Kidney glomerular epithelial cell (primary cell): ENCODE data around the gene RPL3.
A peak's percentile ranks its signal among the peaks of the same experiment; 100 is the strongest.

Experiments
- DNase-seq: peaks from one replicate; lab custom pipeline; 2025; lab: John Stamatoyannopoulos, UW

Gene RPL3

DNA sequence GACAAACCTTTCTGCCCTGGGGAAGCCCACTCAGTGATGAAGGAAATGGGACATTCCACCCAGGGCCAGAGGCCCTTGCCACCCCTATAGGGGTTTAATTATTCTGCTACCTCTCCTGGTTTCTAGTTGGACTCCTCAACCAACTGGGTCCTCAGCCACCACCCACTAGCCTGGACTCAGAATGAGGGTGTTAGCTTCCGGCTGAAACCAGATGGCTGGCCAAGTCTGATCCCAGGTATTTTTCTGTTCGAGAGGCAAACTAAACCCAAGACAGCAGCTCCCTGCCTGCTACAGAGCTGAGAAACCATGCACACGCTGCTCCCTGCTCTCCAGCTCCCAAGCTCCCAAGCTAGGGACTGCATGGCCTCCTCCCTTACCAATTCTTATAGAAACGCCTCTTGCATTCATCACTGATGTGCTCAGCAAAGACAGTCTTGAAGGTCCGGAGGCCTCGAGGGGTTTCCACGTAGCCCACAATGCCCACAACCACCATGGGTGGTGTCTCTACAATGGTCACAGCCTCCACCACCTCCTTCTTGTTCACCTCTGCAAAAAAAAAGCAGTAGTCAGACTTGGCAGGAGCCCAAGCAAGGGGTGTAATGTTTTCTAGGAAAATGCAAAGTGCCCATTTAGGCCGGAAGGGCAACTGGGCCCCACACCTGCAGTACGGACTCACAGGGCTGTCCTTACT, 2.2 kb downstream of the RPL3 start:
- DNase-seq = no peak

DNA sequence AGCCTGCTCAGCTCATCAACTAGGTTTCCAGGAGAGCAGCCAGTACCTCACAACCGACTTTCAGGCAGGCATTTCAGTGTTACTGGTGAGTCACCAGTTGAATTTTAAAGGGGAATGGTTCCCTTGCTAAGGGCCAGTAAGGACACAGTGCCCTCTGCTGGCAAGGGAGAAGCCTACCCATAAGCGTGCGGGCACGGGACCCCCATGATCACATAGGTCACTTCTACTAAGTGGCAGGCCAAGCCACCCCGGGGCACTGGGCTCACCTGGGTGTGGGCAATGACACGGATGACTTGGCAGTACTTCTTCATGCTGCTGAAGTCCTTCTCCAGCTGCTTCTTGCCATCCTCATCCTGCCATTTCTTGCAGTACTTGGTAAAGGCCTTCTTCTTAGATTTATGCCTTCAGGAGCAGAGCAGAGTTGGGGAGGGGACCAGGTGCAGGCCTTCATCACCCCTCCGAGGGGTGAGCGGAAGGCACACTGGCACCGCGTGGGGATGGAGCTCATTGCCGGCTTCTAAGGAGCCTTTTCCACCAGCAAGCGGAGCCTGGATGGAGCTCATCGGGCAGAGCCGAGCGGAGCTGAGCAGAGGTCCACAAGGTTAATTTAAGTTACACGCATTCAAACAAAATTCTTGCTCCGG, 2.9 kb downstream of the RPL3 start:
- peak; percentile 82 for DNase-seq

DNA sequence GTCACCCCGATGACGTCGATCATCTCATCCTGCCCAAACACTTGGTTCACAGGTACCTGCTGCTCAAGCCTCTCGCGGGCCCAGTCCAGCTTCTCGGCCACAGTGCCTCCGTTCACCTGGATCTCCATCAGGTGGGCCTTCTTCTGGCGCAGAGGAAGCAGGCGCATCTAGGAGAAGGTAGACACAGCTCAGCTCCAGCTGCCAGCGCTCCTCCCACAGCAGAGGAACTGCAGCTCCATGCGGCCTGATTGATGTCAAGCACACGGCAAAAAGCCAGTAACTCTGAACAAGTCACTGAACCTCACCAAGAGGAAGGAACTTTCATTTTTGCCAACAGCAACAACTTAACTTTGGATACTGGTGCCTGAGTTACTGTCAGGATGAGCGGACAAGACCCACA, 4.0 kb downstream of the RPL3 start:
- DNase-seq = no peak

DNA sequence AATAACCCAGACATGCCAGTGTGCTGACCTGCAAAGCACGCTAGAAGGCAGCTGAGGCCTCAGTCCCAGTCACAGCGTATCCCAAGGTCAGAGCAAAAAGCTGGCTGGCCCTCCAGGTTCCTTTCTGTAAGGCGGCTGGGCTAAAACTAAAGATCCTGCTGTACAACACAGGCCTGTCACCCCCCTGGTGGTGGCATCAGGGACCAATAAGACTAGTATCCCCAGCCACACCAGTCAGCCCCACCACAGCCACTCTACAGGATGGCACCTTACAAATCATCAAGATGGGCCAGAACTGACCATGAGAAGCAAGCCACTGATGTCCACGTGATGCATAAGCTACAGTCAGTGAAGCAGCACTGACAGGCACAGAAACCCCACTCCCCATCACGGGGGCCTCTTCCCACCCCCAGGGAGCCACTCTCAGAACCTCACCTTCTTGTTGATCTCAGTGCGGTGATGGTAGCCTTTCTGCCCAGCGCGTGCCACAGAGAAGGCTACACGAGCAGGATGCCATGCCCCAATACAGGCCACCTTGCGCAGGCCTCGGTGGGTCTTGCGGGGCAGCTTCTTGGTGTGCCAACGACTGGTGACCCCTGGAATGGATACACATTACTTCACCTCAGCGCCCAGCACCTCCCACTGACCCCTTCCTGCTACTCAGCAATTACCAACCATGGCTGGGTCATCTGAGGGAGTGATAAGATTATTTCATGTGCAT, 5.0 kb downstream of the RPL3 start:
- no peak for DNase-seq

DNA sequence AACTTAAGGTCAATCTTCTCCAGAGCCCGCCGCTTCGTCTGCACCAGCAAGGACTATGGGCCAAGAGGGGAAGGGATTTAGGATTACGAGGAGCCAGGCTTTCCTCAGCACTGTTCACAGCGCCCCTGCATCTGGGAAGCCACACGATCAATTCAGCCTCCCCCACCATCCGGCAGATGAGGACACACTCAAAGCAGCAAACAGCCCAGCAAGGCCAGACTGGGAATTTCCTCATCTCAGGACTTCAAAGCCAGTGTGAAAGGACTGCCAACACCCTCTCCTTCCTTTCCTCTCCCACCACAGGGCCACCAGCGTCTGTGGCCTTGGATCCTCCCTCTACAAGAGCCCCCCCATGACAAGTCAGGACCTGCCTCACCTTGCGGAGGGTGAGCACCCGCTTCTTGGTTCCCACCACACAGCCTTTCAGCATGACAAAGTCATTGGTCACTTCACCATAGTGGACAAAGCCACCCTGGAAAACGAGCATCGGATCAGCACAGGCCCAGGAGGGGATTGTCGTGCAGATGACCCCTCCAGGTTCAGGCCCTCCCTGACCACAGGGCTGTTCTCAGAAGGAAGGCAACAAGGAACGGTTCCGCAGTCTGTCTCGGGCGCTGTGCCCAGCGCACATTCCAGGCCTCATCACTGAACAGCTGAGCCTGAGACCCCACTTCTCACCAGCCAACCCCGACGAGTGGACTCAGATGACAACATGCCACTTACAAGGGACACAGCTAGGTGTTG, 6.0 kb downstream of the RPL3 start:
- no peak for DNase-seq

DNA sequence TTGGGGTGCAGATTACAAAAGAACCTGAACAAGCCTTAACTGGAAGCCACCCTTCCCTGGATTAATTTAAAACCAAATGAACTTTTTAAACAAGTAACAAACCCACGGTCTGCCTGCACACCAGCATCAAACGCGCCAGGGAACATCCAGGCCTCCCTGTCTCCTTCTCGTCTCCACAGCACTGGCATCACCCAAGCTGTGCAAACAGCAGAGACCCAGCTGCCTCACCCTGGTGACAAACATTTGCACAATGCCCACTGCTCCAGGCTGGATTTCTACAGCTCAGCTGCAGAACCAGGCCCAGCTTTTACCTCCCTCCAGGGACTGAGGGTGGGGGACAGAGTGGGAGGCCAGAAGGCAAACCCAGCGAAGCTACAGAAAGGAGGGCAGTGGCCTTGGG, 7.0 kb downstream of the RPL3 start:
- DNase-seq = no peak

DNA sequence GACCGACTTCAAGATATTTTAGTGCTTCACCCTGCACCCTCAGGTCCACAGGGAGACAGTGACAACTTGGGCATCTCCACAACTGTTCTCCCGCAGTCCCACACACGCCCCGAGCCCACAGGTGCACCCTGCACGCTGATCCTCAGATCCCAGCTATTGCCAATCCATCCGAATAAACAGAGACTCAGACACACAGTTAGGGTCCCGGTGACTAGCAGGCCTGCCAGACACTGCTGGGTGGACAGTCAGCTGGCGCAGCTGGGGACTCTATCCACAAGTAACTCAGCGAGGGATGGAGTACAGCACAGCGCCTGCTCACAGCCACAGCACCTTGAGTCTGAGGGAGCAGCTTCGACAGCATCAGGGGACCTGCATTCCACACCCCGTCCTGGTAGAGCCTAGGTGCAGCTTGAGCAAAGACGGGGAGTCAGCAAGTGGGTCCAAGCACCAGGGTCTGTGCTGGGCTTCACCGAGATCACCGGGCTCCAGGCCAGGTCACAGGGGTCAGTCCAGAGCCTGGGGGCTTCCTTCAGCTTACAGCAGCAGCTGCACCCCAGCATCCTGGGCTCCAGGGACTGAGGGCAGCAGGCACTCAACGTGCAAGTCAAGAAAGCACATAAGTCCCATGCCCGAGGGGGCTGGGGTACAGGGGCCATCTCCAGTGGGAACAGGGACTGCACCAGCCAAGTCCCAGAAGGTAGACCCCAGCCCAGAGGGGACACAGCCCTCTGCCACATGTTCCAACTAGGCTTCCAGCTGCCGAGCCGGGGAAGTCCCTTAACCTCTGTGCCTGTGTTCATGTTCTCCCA, 7.6 kb downstream of the RPL3 start:
- no peak for DNase-seq

DNA sequence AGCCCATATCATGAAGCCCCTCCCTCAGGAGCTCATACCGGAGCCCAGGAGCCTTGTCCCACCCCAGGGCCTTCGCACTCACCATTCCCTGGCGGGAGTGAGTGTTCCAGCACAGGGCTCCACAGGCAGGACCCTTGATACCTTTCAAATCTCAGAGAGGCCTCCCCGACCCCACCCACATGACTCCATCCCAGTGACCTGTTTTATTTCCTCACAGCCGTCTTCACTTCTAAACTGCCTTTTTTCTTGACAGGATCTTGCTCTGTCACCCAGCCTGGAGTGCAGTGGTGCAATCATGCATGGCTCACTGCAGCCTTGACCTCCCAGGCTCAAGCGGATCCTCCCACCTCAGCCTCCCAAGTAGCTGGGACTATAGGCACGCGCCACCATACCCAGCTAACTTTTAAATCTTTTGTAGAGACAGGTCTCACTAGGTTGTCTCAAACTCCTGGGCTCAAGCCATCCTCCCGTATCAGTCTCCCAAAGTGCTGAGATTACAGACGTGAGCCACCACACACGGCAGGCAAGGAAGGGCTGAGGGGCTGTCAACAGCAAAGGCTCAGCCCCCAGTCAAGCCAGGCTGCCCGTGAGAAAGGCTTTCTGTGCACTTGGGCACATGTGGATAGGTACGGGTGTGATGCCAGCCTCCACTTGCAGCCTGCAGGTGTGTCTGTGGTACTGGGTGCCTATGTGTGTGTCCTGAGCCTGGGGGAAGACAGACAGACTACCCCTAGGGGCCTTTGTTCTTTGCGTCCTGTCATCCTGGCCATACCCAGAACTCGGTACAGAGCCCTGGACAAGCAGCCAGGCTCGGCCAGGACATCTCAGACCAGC, 9.3 kb downstream of the RPL3 start:
- peak; percentile 40 for DNase-seq

DNA sequence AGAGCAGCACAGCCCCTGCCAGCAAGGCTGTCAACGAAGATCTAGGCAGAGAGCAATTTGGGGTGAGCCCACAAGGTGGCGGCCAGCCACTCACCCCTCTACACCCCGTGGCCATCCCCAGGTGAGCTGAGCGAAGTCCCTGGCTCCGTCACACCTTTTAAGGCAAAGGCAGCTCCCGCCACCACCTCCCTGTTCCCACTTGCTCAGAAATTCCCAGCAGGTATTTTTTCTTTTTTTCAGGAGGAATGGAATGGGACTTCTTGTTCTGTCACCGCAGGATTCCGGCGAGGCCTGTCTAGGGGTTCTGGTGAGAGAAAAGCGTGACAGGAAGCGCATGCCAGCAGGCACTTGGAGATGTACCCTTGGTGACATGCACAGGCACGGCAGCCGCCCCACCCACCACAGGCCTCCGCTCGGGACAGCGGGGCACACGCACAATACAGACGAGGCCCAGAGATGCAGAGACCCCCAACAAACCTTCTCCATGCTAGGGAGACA, 10.0 kb downstream of the RPL3 start:
- no peak for DNase-seq

DNA sequence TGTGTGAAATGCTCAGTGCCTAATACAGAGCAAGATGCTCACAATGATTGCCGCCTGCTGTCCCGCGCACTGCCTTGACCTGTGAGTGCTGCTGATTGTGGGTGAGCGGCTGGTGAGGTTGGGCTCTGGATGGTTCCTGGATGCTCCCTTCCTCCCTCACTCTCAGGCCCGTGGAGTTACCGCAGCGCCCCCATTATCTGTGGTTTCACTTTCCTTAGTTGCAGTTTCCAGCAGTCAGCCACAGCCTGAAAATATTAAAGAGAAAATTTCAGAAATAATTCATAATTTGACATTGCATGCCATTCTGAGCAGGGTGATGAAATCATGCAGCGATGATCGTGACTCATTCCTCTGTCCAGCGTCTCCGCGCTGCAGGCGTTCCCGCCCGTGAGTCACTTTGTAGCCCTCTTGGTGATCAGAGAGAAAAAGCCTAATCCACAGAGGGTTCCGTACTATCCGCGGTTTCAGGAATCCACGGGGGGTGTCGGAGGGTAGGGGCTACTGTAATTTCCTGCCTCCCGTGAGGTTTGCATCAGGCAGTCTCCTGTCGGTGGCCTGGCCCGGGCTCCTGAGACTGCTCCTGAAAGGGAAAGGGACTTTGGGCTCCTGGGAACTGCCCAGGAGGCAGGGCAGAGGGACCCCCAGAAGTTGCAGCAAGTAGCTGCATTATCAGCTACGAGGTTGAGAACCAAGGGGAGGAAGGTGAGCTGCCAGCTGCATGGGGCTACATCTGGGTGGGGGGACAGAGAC, 10.6 kb downstream of the RPL3 start:
- peak; percentile 65 for DNase-seq

DNA sequence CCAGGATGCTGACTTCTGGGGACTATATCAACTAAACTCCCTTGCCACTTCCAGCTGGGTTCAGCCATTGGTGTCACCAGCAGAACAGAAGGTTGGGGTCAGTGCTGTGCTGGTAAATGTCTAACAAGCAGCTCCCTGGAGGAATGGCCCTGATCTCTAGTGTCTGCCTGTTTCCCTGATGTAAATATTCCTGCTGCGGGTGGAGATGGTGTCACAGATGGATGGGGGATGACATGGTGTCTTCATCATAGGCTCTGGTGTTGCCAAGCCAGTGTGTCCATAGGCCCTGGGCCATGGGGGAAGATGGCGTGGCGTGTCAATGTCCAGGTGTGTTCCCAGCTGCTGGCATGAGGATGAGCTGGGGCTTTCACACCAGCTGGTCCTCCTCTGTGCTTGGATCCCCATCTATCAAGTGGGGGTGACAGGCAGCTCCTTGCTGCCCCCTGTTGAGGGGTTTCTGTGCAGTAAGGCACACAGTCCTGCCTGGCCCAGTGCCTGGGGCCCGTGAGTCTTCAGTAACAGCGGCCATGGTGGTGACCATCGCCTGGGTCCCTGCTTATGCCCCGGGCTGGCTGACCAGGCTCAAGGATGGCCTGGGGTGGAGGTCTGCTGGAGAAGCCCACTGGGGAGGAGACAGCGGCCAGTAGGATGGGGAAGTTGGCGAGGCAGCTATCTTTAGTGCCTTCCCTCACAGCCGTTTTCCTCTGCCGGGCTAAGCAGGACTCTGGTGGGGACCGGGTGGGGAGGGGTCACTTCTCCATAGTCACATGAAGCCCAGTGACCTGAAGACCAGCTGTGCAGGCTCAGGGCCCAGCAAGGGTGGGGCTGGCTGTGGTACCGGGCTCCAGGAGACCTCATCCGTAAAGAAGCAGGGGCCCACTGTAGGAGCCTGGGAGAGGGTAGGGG, 12.7 kb downstream of the RPL3 start:
- DNase-seq = no peak

DNA sequence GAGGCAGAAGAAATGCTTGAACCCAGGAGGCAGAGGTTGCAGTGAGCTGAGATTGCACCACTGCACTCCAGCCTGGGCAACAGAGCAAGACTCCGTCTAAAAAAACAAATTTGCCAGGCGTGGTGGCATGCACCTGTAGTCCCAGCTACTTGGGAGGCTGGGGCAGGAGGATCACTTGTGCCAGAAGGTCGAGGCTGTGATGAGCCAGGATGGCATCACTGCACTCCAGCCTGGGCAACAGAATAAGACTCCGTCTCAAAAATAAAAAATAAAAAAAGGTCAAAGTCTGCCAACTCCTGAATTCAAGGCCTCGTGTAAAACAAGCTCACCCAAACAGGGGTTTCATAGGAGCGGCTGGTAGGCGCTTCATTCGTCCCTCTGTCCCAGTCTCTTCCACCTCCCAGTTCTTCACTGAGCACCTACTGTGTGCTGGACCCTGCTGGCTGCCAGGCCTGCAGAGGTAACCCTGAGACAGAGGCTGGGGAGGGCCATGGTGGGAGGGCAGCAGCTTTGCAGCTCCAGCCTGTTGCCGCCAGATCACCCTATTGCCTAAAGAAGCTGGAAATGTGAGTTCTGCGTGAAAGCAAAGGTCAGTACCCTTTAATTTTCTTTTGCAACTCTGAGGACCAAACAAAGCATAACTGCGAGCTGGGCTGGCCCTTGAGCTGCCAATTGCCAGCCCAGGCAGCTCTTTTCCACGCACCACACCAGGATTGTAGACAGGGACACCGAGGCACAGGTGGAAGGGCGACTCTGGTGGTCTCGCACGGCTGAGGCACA, 15.3 kb downstream of the RPL3 start:
- no peak for DNase-seq

DNA sequence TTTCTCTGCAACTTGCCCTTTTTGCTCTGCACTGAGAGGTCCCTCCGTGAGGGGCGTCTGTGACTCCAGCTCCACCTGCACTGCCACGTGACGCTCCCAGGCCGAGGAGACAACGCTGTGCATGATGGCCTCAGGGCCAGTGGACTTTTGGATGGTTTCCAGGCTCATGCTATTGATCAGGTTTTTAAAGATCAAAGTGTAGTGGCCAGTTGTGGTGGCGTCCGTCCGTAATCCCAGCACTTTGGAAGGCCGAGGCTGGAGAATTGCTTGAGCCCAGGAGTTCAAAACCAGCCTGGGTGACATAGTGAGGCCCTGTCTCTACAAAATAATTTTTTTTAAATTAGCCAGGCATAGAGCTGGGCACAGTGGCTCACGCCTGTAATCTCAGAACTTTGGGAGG, 16.1 kb downstream of the RPL3 start:
- DNase-seq = no peak

DNA sequence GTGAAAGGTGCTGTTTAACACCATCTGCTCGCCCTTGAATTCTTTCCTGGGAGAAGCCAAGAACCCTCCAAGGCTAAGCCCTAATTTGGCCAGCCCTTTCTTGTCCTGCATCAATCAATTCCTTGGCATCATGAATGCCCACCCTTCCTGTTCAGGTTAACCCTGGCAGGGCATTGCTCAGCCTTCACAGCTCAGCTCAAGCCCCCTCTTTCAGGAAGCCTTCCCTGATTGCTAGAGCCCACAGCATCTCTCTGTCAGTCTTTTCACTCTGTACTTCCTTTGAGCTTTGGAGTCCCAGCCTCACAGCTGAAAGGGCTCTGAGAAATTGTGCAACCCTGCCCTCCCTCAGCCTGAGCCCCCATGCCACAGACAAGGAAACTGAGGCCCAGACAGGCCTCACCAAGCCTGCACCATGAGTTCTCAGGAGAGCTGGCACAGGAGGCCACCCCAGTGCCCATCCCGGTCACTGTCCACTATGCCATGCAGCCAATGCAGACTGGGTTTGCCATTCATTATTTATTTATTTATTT, 16.9 kb downstream of the RPL3 start:
- DNase-seq = no peak

DNA sequence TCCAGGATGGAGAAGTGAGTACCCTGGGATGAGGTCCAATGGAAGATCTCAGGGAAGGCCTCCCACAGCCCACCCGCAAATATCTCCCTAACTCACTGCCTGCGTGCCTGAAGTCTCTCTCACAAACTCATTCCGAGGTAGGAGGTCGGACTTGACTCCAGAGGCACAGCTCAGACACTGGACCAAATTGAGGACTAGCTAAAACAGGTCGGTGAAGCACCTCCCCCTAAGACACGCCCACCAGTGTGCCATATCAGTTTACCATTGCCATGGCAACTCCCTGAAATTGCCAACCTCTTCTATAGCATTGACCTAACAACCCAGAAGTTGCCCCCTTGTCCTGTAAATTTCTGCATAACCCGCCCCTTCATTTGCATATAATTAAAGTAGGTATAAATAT, 17.5 kb downstream of the RPL3 start:
- no peak for DNase-seq

DNA sequence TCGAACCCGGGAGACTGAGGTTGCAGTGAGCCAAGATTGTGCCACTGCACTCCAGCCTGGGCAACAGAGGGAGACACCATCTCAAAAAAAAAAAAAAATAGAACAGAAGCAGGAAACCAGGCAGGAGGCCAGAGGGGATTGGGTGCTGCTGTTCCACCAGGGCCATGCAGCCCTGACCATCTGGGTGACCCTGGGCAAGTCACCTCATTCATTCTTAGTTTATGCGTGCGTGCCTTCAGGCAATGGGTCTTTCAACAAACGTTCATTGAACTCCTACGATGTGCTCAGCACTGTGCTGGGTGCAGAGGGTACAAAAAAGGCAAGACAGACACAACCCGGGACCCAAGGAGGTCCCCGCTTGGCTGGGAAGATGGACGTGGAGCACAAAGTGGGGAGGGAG, 18.3 kb downstream of the RPL3 start:
- DNase-seq = no peak

DNA sequence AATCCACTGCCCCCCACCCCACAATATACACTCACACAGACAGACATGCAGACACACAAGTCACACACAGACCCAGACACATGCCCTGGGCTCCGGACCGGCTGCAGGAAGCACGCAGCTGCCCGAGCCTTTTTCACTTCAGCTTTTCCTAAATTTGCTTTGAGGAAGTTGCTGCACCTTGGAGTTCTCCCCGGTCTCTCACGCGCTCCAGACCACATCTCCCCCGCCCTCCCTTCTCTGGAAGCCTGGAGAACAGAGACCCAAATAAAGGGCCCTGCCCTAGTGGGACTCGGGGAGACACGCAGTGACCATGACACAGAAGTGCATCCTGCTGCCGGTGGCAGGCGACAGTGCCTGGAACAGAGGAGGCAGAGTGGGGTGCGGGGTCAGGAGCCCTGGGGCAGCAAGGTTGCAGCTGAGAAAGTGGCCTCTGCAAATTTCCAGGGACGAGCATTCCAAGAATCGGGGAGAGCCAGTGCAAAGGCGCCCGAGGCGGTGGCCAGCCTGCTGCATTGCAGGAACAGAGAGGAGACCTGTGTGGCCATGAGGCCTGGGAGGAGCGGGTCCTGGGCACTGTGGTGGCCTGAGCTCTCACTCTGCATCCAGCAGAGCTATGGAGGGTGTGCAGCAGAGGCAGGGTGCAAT, 19.1 kb downstream of the RPL3 start:
- no peak for DNase-seq
